ENCODE measurements around the gene SLC37A1. TPM values are rescaled to one million over a fixed set of nuclear protein-coding genes. Genes with fewer than 3 reads are reported as not detected.

SLC37A1 gene
- polyA plus RNA-seq, 4 donors: 7.1 to 10.5 (median 9.5) TPM

- DNase-seq (ENCODE audit: low read depth in 4 of 4, low spot score in 2 of 4): no peak
These were observed 13.4 kb upstream of the SLC37A1 start for GRCh38 chr21:42500225-42500624.

- DNase-seq (ENCODE audit: low read depth in 4 of 4, low spot score in 2 of 4): no peak
These were observed 12.9 kb upstream of the SLC37A1 start for GRCh38 chr21:42500736-42501135.

GRCh38 chr21:42503711-42504110 lies 9.9 kb upstream of the SLC37A1 start:
- DNase-seq (ENCODE audit: low read depth in 4 of 4, low spot score in 2 of 4): no peak

- no peak for DNase-seq (ENCODE audit: low read depth in 4 of 4, low spot score in 2 of 4)
These were observed 8.4 kb upstream of the SLC37A1 start for GRCh38 chr21:42505090-42505726.

- DNase-seq (ENCODE audit: low read depth in 4 of 4, low spot score in 2 of 4): no peak
These were observed 6.2 kb upstream of the SLC37A1 start for GRCh38 chr21:42507418-42507817.

- no peak for DNase-seq (ENCODE audit: low read depth in 4 of 4, low spot score in 2 of 4)
These were observed 5.3 kb upstream of the SLC37A1 start for GRCh38 chr21:42508371-42508770.

GRCh38 chr21:42509244-42509643 lies 4.4 kb upstream of the SLC37A1 start:
- no peak for DNase-seq (ENCODE audit: low read depth in 4 of 4, low spot score in 2 of 4)

GRCh38 chr21:42512346-42513034 lies 1.2 kb upstream of the SLC37A1 start:
- no peak for DNase-seq (ENCODE audit: low read depth in 4 of 4, low spot score in 2 of 4)

- DNase-seq (ENCODE audit: low read depth in 4 of 4, low spot score in 2 of 4): no peak
These were observed 582 bp downstream of the SLC37A1 start for GRCh38 chr21:42513985-42514882.

- no peak for DNase-seq (ENCODE audit: low read depth in 4 of 4, low spot score in 2 of 4)
These were observed 1.2 kb downstream of the SLC37A1 start for GRCh38 chr21:42514883-42515228.

GRCh38 chr21:42515708-42516502 lies 2.3 kb downstream of the SLC37A1 start:
- DNase-seq (ENCODE audit: low read depth in 4 of 4, low spot score in 2 of 4): no peak

- no peak for DNase-seq (ENCODE audit: low read depth in 4 of 4, low spot score in 2 of 4)
These were observed 4.6 kb downstream of the SLC37A1 start for GRCh38 chr21:42518215-42518614.

- DNase-seq (ENCODE audit: low read depth in 4 of 4, low spot score in 2 of 4): no peak
These were observed 5.0 kb downstream of the SLC37A1 start for GRCh38 chr21:42518626-42519025.

GRCh38 chr21:42520628-42521253 lies 7.1 kb downstream of the SLC37A1 start:
- no peak for DNase-seq (ENCODE audit: low read depth in 4 of 4, low spot score in 2 of 4)

GRCh38 chr21:42521384-42521783 lies 7.7 kb downstream of the SLC37A1 start:
- DNase-seq (ENCODE audit: low read depth in 4 of 4, low spot score in 2 of 4): no peak

- no peak for DNase-seq (ENCODE audit: low read depth in 4 of 4, low spot score in 2 of 4)
These were observed 8.2 kb downstream of the SLC37A1 start for GRCh38 chr21:42521805-42522204.

GRCh38 chr21:42522271-42522670 lies 8.6 kb downstream of the SLC37A1 start:
- DNase-seq (ENCODE audit: low read depth in 4 of 4, low spot score in 2 of 4): no peak

GRCh38 chr21:42522771-42523170 lies 9.1 kb downstream of the SLC37A1 start:
- DNase-seq (ENCODE audit: low read depth in 4 of 4, low spot score in 2 of 4): no peak

GRCh38 chr21:42523211-42523610 lies 9.6 kb downstream of the SLC37A1 start:
- no peak for DNase-seq (ENCODE audit: low read depth in 4 of 4, low spot score in 2 of 4)

GRCh38 chr21:42523941-42524340 lies 10.3 kb downstream of the SLC37A1 start:
- no peak for DNase-seq (ENCODE audit: low read depth in 4 of 4, low spot score in 2 of 4)
